Measurements from ENCODE around the gene ARFGAP1.

The ARFGAP1 gene

DNA sequence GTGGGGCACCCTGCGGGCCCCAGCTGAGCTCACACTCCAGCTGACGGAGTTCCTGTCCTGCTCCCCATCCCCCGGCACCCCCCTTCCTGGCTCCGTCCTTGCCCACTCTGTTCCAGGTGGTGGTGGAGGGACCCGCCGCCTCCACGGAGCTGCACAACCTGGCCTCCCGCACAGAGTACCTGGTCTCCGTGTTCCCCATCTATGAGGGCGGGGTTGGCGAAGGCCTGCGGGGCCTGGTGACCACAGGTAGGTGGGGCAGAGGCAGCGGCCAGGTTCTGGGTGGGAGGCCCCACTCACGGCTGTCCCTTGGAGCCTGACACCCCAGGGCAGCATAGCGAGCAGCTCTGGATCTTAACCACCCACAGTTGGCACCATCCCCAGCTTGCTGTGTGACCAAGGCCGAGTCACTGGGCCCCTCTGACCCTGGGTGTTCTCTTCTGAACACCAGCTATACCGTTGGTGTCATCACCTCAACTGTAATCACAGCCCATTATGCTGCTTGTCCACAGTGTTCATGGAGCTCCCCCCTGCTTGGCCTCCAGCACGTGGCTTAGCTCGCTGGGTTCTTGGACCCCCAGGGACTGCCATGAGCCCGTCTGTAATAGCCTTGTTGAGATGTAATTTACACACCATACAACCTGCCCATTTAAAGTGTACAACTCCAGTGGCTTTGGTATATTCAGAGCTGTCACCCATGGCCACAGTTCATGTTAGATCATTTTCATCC is 37.8 kb downstream of the ARFGAP1 start:
- DNase-seq, result no peak

DNA sequence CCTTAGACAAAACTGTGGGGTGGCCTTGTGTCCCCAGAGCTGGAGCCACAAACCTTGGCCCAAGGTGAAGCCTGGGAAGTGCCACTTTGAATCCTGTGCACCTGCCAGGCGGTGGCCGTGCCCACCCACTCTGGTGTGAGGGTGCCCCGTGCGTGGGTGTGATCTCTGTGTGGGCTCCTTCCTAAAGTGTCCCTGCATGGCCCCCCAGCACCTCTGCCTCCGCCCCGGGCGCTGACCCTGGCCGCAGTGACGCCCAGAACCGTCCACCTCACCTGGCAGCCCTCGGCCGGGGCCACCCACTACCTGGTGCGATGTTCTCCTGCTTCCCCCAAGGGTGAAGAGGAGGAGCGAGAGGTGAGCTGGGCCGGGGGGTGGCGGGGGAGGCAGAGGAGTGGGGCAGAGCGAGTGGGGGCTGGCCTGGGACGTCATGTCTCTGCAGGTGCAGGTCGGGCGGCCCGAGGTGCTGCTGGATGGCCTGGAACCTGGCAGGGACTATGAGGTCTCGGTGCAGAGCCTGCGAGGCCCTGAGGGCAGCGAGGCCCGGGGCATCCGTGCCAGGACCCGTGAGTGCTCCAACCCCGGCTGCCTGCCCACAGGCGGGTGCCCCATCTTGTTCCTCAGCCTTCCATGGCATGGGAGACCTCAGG is 38.7 kb downstream of the ARFGAP1 start:
- no peak for DNase-seq

DNA sequence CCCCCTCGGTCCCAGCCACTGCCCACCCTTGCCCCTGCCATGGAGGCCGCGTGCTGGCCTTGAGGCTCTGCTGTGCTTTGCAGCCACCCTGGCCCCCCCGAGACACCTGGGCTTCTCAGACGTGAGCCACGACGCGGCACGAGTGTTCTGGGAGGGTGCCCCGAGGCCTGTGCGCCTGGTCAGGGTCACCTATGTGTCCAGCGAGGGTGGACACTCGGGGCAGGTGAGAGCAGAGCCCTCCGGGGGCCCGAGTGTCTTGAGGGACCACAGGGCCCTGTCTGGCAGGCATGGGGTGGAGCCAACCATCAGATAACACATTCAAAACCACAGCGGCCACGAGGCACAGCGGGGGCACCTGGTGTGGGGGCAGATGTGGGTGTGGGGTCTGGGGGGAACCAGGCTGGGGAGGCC is 39.2 kb downstream of the ARFGAP1 start:
- no peak for DNase-seq

DNA sequence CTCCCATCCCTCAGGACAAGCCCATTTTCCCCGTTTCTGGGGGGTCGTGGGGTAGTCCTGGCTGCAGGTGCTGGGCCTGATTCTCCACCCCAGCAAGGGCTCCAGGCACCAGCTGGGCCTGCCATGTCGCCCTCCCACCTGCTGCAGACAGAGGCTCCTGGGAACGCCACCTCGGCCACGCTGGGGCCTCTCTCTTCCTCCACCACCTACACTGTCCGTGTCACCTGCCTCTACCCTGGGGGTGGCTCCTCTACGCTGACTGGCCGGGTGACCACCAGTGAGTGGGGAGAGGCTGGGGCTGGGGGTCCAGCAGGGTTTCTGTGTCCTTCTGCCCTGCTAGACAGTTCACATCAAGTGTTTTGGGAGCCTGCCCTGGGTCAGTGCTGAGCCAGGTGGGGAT is 39.7 kb downstream of the ARFGAP1 start:
- no peak for DNase-seq

DNA sequence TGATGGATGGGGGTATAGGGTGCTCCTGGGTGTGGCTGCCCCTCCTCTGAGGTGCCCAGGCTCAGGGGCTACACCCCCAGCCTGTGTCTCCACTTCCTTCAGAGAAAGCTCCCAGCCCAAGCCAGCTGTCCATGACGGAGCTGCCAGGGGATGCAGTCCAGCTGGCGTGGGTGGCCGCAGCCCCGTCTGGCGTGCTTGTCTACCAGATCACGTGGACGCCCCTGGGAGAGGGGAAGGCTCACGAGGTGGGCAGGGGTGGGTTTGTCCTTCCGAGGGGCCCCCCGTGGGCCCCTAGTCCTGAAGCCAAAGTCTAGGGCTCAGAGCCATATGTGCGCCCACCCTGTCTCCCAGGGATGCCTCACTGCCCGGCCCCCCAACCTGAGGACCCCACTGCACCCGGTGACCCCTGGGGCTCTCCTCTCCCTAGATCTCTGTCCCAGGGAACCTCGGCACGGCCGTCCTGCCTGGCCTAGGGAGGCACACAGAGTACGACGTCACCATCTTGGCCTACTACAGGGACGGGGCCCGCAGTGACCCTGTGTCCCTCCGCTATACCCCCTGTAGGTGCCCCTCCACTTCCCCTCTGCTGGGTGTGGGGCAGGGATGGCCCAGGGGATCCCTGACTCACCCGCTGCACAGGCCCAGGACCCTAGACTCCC is 40.2 kb downstream of the ARFGAP1 start:
- no peak for DNase-seq

DNA sequence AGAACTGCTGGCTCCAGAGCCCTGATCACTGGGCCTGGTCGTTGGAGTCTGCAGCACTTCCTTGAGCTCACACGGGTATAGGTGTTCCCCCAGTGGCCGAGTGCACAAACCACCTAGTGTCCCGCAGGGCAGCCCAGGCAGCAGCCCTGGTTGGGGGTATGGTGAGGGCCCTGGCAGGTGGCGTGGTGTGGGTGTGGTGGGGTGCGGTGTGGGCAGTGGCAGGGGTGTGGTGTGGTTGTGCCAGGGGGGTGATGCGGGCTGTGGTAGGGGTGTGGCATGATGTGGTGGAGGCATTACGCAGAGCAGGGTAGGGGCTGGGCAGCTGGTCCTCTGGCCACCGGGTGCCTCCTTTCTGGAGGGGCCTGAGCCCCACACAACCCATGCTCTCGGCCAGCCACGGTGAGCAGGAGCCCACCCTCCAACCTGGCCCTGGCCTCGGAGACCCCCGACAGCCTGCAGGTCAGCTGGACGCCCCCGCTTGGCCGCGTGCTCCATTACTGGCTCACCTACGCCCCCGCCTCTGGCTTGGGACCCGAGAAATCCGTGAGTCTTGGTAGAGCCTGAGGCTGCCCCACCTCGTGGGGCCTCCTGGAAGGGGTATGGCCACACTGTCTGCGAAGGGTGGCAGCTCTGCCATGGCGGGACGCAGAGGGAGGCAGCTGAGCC is 40.9 kb downstream of the ARFGAP1 start:
- DNase-seq, result no peak

DNA sequence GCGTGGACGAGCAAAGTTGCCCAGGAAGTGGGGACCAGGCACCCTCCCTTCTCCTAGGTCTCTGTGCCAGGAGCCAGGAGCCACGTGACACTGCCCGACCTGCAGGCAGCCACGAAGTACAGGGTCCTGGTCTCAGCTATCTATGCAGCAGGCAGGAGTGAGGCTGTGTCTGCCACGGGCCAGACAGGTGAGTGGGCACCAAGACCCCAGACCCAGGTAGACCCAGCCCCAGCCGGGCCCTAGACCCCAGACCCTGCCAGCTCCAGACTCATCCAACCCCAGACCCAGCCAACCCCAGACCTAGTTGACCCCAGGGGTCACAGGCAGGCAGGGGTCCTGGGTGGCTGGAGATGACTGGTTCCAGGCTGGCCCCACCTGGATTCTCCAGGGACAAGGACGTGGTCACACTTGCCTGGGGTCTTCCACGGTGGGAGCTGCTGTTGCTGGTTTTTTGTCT is 41.4 kb downstream of the ARFGAP1 start:
- no peak for DNase-seq

DNA sequence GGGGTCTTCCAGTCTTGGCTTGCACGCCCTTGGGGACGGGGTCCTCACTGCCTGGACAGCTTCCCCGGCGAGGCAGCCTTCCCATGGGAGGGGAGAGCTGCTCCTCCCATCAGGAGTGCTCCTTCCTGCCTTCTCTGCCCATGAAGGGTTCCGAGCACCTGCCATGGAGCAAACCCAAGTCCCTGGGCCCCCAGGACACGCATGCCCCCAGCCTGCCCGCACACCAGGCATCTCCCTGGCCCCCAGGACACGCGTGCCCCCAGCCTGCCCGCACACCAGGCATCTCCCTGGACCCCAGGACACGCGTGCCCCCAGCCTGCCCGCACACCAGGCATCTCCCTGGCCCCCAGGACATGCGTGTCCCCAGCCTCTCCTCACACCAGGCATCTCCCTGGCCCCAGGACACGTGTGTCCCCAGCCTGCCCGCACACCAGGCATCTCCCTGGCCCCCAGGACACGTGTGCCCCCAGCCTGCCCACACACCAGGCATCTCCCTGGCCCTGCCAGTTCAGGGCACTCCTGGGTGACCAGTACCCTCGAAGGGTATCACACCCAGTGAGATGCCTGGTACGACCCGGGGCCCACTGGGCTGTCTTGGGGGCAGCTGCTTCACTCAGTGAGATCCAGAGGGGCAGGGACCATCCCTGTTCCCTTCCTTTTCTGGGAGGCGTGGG is 42.1 kb downstream of the ARFGAP1 start:
- DNase-seq, result no peak

DNA sequence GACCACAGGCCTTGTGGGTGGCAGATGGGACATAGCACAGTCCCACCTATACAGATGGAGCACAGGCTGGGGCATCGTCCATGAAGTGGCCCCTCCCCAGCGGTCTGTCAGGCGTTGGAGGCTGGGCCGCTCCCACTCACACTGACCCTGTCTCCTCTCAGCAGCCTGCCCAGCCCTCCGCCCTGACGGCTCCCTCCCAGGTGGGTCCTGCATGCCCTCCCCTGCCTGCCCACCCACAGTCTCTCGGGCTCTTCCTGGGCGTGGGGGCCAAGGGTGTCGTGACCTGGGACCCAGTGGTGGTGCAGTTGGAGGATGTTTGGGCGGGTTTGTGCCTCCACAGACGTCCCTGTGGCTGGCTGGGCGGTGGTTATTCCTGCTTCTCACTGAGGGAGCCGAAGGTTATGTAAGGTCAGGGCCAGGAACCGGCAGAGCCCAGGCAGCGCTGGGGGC is 42.7 kb downstream of the ARFGAP1 start:
- DNase-seq, result no peak

DNA sequence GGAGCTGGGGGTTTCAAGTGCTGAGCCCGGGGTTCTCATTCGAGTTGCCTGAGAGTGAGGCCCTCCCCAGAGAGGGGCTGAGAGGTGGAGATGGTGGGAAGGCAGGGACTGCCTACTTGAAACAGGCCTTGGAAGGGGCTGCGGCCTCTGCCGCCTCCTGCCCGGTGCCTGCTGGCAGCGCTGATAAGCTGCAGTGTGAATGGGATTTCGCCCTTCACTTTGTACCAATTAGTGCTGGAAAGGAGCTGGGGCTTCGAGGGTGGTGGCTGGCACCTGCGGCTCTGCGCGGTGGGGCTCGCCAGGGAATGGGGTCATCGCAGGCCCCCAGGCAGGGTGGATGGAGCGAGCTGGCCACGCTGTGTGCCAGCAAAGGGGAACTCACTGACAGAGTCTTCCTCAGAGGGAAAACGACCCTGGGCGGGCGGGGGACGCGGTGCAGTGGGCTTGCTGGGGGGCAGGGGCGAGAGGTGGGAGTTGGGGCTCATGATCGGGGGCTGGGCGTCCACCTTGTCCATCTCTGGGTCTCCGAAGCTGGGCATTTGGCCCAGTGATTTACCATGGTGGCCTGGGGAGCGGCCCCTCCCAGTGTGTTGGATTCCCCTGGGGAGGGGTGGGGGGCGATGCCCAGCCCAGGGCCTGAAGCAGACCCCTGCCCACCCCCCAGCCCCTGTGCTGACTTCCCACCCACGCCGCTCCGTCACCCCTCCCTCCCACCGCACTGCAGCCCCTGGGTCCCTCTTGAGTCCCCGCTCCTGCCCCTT is 43.3 kb downstream of the ARFGAP1 start:
- DNase-seq, result no peak

DNA sequence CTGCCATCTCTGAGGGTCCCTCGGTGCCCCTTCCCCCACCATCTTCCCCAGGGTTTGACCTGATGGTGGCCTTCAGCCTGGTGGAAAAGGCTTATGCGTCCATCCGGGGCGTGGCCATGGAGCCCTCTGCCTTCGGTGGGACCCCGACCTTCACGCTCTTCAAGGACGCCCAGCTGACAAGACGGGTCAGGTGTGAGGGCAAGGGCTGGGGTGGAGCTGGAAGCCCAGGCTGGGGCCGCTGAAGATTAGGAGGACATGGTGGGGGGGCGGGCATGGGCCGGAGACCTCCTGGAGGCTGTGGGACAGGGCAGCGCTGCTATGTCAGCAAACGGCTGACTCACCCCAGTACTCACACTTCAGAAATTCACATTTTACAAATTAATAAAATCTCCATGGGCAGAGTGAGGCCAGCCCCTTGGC is 43.9 kb downstream of the ARFGAP1 start:
- no peak for DNase-seq

DNA sequence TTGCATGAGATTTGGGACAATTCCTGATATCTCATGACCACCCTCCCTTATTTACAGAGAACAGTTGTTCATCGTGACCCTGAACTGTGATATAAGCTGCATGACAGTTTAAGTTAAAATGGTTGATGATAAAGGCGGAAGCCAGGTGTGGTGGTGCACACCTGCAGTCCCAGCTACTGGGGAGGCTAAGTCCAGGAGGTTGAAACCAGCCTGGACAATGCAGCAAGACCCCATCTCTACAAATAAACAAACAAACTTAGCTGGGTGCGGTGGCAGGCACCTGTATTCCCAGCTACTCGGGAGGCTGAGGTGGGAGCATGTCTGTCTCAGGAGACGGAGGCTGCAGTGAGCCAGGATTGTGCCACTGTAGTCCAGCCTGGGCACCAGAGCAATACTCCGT is 44.4 kb downstream of the ARFGAP1 start:
- no peak for DNase-seq

DNA sequence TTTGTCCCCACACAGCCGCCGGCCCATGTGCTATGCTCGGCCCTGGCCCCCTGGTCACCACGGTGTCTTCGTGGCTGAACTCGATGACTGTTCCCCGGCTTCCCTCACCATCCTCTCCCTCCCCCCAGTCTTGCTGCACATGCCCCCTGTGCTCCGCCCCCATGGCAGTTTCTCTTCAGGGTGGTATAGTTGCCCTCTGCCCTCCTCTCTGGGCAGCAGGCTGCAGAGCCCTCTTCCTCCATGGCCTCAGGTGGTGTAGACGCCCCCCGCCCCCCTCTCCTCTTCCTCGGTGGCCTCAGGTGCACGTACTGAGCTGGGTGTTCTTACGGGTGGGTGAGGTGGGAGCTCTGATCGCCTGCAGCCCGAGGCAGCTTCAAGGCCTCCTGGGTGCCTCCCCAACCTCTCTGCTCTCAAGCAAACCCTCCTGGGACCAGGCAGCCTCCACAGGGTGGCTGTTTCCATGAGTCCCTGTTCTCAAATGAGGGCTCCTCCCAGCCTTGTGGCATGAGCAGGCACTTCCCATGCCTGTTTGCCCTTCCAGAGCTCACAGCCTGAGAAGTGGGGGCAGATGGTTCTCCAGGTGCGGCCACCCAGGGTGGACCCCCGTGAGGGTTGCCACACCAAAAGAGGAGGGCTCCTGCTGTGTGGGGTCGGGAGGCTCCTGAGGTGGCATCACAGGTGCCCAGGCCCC is 45.1 kb downstream of the ARFGAP1 start:
- DNase-seq, result no peak

DNA sequence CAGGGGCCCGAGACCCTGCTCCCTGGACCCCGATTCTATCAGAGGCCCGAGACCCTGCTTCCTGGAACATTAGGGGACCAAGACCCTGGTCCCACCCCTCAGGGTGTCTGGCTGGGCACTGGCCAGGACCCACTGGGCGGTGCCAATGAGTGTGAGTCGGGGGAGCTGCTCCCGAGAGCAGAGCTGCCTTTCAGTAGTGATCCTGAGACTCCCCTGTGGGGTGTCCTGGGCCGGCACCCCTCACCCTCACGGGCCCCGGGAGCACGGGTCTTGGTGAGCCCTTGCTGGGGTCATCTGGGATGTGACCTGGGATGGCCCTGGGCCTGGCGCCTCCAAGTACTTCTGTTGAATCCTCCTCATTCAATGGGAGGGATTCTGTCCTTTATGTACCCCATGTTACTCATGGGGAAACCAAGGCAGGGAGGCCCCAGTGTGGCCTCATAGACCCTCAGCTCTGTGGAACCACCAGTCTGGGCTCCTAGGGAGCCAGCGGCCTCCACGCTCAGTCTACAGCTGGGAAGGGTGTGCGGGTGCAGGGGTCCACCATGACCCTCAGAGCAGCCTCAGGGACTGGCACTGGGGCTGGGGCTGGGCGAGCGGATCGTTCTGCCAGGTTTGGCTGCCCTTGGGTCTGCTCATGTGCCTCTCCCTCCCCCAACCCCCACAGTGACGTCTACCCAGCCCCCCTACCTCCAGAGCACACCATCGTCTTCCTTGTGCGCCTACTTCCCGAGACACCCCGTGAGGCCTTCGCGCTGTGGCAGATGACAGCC is 46.0 kb downstream of the ARFGAP1 start:
- no peak for DNase-seq

DNA sequence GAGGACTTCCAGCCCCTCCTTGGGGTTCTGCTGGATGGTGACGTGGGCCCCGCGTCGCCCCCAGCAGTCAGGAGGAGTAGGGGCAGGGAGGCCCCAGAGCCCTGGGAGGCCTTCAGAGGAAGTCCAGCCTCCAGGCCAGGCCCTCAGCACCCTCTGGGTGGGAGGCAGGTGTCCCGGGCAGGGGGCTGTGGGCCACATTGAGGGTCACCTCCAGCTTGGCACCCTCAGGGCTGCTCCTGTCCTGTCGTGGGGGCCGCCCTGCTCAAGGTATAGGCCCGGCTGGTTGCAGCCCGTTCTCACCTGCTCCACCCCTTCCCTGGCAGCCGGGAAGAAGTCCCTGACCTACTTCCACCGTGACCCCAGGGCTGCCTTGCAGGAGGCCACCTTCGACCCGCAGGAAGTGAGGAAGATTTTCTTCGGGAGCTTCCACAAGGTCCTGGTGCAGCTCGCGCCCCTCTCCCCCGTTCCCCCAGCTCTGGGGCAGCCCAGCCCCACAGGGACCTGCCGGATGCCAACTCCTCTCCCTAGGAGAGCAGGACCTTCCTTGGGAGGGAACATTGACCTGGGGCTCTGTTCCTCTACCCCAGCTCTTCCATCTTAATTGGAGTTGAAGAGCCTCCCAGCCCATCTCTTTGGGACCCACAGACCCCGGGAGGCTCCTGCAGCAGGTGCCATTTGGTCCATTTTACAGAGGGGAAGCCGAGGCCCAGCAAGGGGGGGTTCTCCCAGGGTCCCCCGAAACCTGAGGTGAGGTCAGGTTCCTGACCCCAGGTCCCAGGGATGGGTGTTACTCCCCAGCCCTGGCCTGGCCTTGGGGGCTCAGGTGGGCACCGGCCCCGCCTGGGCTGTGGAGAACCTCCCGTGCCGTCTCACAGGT is 46.8 kb downstream of the ARFGAP1 start:
- no peak for DNase-seq

DNA sequence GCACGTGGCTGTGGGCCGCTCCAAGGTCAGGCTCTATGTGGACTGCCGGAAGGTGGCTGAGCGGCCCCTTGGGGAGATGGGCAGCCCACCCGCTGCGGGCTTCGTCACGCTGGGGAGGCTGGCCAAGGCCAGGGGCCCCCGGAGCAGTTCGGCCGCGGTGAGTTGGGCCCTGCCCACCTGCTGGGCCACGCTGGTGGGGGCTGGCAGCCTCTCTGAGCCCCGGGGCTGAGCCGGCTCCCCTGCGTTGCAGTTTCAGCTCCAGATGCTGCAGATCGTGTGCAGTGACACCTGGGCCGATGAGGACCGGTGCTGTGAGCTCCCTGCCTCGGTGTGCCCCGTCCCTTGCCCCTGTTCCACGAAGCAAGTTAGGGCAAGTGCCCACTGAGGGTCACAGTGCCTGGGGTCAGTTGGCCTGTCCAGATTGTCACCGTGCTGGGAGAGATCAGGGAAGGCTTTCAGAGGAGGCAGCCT is 47.5 kb downstream of the ARFGAP1 start:
- DNase-seq, result no peak

DNA sequence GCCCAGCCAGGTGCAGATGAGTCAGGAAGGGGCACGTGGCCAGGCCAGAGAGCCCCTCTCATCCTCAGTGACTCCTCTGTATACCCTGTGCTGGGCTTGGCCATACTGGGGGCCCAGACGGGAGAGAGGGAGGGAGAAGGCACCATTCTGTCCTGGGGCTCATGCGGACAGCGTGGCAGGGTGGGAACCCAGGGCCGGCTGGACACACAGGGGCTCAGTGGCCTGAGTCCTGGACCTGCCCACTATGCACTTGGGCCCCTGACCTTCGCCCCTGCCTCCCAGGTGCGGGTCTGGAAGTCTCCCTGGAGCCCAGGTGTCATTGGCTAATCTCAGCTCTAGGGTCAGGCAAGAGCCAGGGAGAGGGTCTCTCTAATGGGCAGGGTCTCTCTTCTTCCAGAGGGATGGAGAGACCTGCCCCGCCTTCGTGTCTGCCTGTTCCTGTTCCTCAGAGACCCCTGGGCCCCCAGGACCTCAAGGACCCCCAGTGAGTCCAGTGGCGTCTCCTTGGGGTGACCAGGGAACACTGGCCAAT is 48.1 kb downstream of the ARFGAP1 start:
- no peak for DNase-seq

DNA sequence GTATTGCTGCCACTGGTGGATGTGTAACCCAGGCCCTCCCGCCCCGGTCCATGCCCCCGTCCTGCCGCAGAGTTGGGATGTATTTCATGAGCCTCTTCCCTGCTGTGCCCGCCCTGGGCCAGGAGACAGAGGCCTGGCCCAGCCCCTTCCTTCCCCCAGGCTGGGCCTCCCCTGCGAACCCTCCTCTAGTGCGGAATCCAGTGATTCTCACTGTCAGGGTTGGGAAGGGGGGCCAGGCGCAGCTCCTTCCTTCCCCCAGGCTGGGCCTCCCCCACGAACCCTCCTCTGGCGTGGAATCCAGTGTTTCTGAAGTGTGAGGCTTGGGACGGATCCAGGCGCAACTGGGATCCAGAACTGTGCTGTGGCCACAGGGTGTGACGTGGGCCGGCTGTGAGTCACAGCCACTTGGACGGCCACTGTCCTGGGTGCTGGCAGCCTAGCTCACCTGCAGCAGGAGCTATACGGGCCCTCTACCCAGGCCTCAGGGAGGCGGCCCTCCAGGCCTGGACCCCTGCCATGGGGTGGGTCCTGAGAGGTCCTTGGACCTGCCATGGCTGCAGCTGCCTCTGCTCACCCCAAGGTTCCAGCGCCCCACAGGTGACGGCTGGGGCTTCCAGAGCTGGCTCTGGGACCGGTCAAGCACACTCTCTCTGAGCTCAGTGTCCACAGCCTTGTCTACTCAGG is 48.7 kb downstream of the ARFGAP1 start:
- no peak for DNase-seq
